SIG-M5 treated with dmso at 0.1 percent for 504 hours (cell line): ENCODE data around the gene PPT2.
"Not testable (repeated sequence)": the region's sequence is repeated elsewhere in the genome, so short reads cannot be mapped to it uniquely, and the experiment has no call there.

Experiments
- DNase-seq: peaks from one replicate; lab custom pipeline; 2025; ENCODE audit not compliant: unreplicated experiment; lab: John Stamatoyannopoulos, UW

PPT2 gene

GRCh38 chr6:32203426-32204267, 49.7 kb downstream of the PPT2 start:
- no peak for DNase-seq

GRCh38 chr6:32204268-32204715, 50.4 kb downstream of the PPT2 start:
- DNase-seq, result no peak

GRCh38 chr6:32208996-32209395, 55.1 kb downstream of the PPT2 start:
- DNase-seq, result no peak

DNA sequence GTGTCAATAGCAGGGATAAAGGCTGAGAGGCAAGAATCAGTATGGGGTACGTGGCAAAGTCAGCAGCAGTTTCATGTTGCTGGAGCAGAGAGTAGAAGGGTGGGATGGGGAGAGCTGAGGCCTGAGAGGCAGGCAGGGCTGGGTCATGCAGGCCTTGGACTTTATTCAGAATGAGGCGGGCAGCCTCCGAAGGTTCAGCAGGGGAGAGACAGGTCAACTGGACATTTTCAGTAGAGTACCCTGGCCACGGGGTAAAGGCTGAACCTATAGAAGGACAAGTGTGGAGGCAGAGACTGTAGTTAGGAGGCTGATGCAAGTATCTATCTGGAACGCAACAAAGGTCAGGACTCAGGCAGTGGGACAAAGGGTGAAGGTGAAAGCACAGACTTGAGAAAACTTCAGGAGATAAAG, 56.3 kb downstream of the PPT2 start:
- DNase-seq, result no peak

GRCh38 chr6:32211432-32211831, 57.5 kb downstream of the PPT2 start:
- DNase-seq, result not testable (repeated sequence)

GRCh38 chr6:32212076-32212760, 58.3 kb downstream of the PPT2 start:
- DNase-seq, result no peak
